ENCODE results near the gene PCYT2.

Gene PCYT2

GRCh38 chr17:81866440-81867169 is 44.6 kb downstream of the PCYT2 start:
- Histone ChIP-seq H3K27ac (ENCODE audit: low read depth, low read length) (peak overlapping the region; percentile 50; the same call in 1 of the 2 replicates), H2AFZ (ENCODE audit: low read length, unreplicated experiment) (no peak overlapping the region), H3K4me3 (ENCODE audit: low read depth, low read length) (no peak overlapping the region), H3K4me1 (ENCODE audit: control insufficient read depth, insufficient read depth, low read length, unreplicated experiment) (peaks cover 41% of the 10 kb centered on the region), H3K36me3 (ENCODE audit: insufficient read depth, low read length) (no peaks in the 10 kb centered on the region; the same call in 1 of the 2 replicates), H3K27me3 (ENCODE audit: insufficient read depth, low read length) (no peaks in the 10 kb centered on the region), H3K79me2 (ENCODE audit: control insufficient read depth, insufficient read depth, low read length, unreplicated experiment) (peaks cover 46% of the 10 kb centered on the region)

- H3K4me1 ChIP-seq (ENCODE audit: control insufficient read depth, insufficient read depth, low read length, unreplicated experiment), result peaks cover 41% of the 10 kb centered on the region
- no peak overlapping the region for H3K4me3 ChIP-seq (ENCODE audit: low read depth, low read length)
- peak overlapping the region; percentile 50; the same call in 1 of the 2 replicates for H3K27ac ChIP-seq (ENCODE audit: low read depth, low read length)
- peaks cover 46% of the 10 kb centered on the region for H3K79me2 ChIP-seq (ENCODE audit: control insufficient read depth, insufficient read depth, low read length, unreplicated experiment)
- H3K36me3 ChIP-seq (ENCODE audit: insufficient read depth, low read length), result no peaks in the 10 kb centered on the region; the same call in 1 of the 2 replicates
- no peaks in the 10 kb centered on the region for H3K27me3 ChIP-seq (ENCODE audit: insufficient read depth, low read length)
- H2AFZ ChIP-seq (ENCODE audit: low read length, unreplicated experiment), result no peak overlapping the region
These were observed 45.3 kb downstream of the PCYT2 start for GRCh38 chr17:81865733-81866439.

- no peak overlapping the region for H2AFZ ChIP-seq (ENCODE audit: low read length, unreplicated experiment)
- no peaks in the 10 kb centered on the region for H3K27me3 ChIP-seq (ENCODE audit: insufficient read depth, low read length)
- H3K4me1 ChIP-seq (ENCODE audit: control insufficient read depth, insufficient read depth, low read length, unreplicated experiment), result peaks cover 41% of the 10 kb centered on the region
- peaks cover 43% of the 10 kb centered on the region for H3K79me2 ChIP-seq (ENCODE audit: control insufficient read depth, insufficient read depth, low read length, unreplicated experiment)
- H3K36me3 ChIP-seq (ENCODE audit: insufficient read depth, low read length), result no peaks in the 10 kb centered on the region; the same call in 1 of the 2 replicates
- no peak overlapping the region for H3K4me3 ChIP-seq (ENCODE audit: low read depth, low read length)
- H3K27ac ChIP-seq (ENCODE audit: low read depth, low read length), result no peak overlapping the region
These were observed 45.9 kb downstream of the PCYT2 start for GRCh38 chr17:81865358-81865732.

- Histone ChIP-seq H2AFZ (ENCODE audit: low read length, unreplicated experiment) (no peak overlapping the region), H3K36me3 (ENCODE audit: insufficient read depth, low read length) (no peaks in the 10 kb centered on the region; the same call in 1 of the 2 replicates), H3K4me1 (ENCODE audit: control insufficient read depth, insufficient read depth, low read length, unreplicated experiment) (peaks cover 33% of the 10 kb centered on the region), H3K4me3 (ENCODE audit: low read depth, low read length) (no peak overlapping the region), H3K27ac (ENCODE audit: low read depth, low read length) (peak overlapping the region; percentile 48; the same call in 1 of the 2 replicates), H3K79me2 (ENCODE audit: control insufficient read depth, insufficient read depth, low read length, unreplicated experiment) (peaks cover 43% of the 10 kb centered on the region), H3K27me3 (ENCODE audit: insufficient read depth, low read length) (no peaks in the 10 kb centered on the region)
These were observed 47.1 kb downstream of the PCYT2 start for GRCh38 chr17:81863833-81864768.

GRCh38 chr17:81863123-81863675 is 48.0 kb downstream of the PCYT2 start:
- H3K4me1 ChIP-seq (ENCODE audit: control insufficient read depth, insufficient read depth, low read length, unreplicated experiment), result peaks cover 33% of the 10 kb centered on the region
- no peak overlapping the region for H2AFZ ChIP-seq (ENCODE audit: low read length, unreplicated experiment)
- H3K27ac ChIP-seq (ENCODE audit: low read depth, low read length), result peak overlapping the region; percentile 48
- peaks cover 52% of the 10 kb centered on the region for H3K79me2 ChIP-seq (ENCODE audit: control insufficient read depth, insufficient read depth, low read length, unreplicated experiment)
- no peaks in the 10 kb centered on the region for H3K27me3 ChIP-seq (ENCODE audit: insufficient read depth, low read length)
- peak overlapping the region; percentile 48 for H3K4me3 ChIP-seq (ENCODE audit: low read depth, low read length)
- H3K36me3 ChIP-seq (ENCODE audit: insufficient read depth, low read length), result peaks cover 7% of the 10 kb centered on the region; the same call in 1 of the 2 replicates

GRCh38 chr17:81860756-81861568 is 50.2 kb downstream of the PCYT2 start:
- Histone ChIP-seq H3K27ac (ENCODE audit: low read depth, low read length) (peak overlapping the region; percentile 93), H3K27me3 (ENCODE audit: insufficient read depth, low read length) (no peaks in the 10 kb centered on the region), H3K36me3 (ENCODE audit: insufficient read depth, low read length) (peaks cover 15% of the 10 kb centered on the region; the same call in 1 of the 2 replicates), H3K4me3 (ENCODE audit: low read depth, low read length) (peak overlapping the region; percentile 88), H3K4me1 (ENCODE audit: control insufficient read depth, insufficient read depth, low read length, unreplicated experiment) (peaks cover 30% of the 10 kb centered on the region), H3K79me2 (ENCODE audit: control insufficient read depth, insufficient read depth, low read length, unreplicated experiment) (peaks cover 69% of the 10 kb centered on the region), H2AFZ (ENCODE audit: low read length, unreplicated experiment) (no peak overlapping the region)

- H3K4me3 ChIP-seq (ENCODE audit: low read depth, low read length), result peak within 1 kb of the TSS; percentile 88
- no peaks in the 10 kb centered on the region for H3K27me3 ChIP-seq (ENCODE audit: insufficient read depth, low read length)
- peaks cover 24% of the 10 kb centered on the region; the same call in 1 of the 2 replicates for H3K36me3 ChIP-seq (ENCODE audit: insufficient read depth, low read length)
- no peak within 1 kb of the TSS for H2AFZ ChIP-seq (ENCODE audit: low read length, unreplicated experiment)
- peak within 1 kb of the TSS; percentile 93 for H3K27ac ChIP-seq (ENCODE audit: low read depth, low read length)
- H3K79me2 ChIP-seq (ENCODE audit: control insufficient read depth, insufficient read depth, low read length, unreplicated experiment), result peaks cover 77% of the 10 kb centered on the region
- H3K4me1 ChIP-seq (ENCODE audit: control insufficient read depth, insufficient read depth, low read length, unreplicated experiment), result peaks cover 35% of the 10 kb centered on the region
These were observed 51.1 kb downstream of the PCYT2 start, which contains the start of gene P4HB for GRCh38 chr17:81859906-81860755. Gene P4HB, minus strand, starts transcription at chr17:81860535. Its CDS starts 64 bp downstream, at chr17:81860471.

GRCh38 chr17:81858967-81859905 is 52.0 kb downstream of the PCYT2 start:
- Histone ChIP-seq H3K27ac (ENCODE audit: low read depth, low read length) (peak overlapping the region; percentile 78), H2AFZ (ENCODE audit: low read length, unreplicated experiment) (no peak overlapping the region), H3K4me3 (ENCODE audit: low read depth, low read length) (peak overlapping the region; percentile 84), H3K36me3 (ENCODE audit: insufficient read depth, low read length) (peaks cover 27% of the 10 kb centered on the region; the same call in 1 of the 2 replicates), H3K4me1 (ENCODE audit: control insufficient read depth, insufficient read depth, low read length, unreplicated experiment) (peaks cover 36% of the 10 kb centered on the region), H3K27me3 (ENCODE audit: insufficient read depth, low read length) (no peaks in the 10 kb centered on the region), H3K79me2 (ENCODE audit: control insufficient read depth, insufficient read depth, low read length, unreplicated experiment) (peaks cover 82% of the 10 kb centered on the region)

Measured in ACC112 (cell line).